Left ventricle myocardium inferior (tissue), 1 donor: Measurements from ENCODE around the gene NELFB. TPM values are rescaled to one million over a fixed set of nuclear protein-coding genes. Genes with fewer than 3 reads are reported as not detected.

Source experiments
- DNase-seq: peaks from one replicate; pipeline ENCODE4 v3.0.0-alpha.2; 2020
- H3K27ac ChIP-seq: fragments of 200-600 bp; replicated peaks from 2 replicates; pipeline ENCODE4 v1.8.0; 2021
- H3K27me3 ChIP-seq: fragments of 200-600 bp; 2 replicates; pipeline ENCODE4 v1.8.0; 2021; ENCODE audit warnings: low read depth
- H3K36me3 ChIP-seq: fragments of 200-600 bp; 2 replicates; pipeline ENCODE4 v1.8.0; 2021
- H3K4me1 ChIP-seq: fragments of 200-600 bp; 2 replicates; pipeline ENCODE4 v1.8.0; 2021
- H3K4me3 ChIP-seq: fragments of 200-600 bp; 2 replicates; pipeline ENCODE4 v1.8.0; 2021; ENCODE audit warnings: mild to moderate bottlenecking, moderate library complexity
- H3K9me3 ChIP-seq: fragments of 200-600 bp; replicated peaks from 2 replicates; pipeline ENCODE4 v1.8.0; 2021
- intact Hi-C: fragments of 100-400 bp; cut with micrococcal nuclease; formaldehyde crosslinking; loops from one replicate; pipeline ENCODE4 v1.11.0; 2022
- total RNA-seq: library from RNA; stranded (reverse); fragmentation: NEBNext Ultra II Directional; extraction: Animal tissue kit (Norgen Biotek cat#: 25700); gene quantifications from one replicate; pipeline ENCODE4 v1.2.1, GENCODE V29; 2021
- TF ChIP-seq, protein P1 (sequence below): fragments of 200-600 bp; IDR thresholded peaks from 2 replicates; pipeline ENCODE4 v1.8.0; 2021; ENCODE audit warnings: antibody characterized with exemption, mild to moderate bottlenecking, borderline replicate concordance
- donor health status: DM: no; HTN: yes; CAD: no; lungs with severe emphysema.

NELFB gene
- total RNA-seq, 1 donor from 2014 or later: 35.2 TPM

DNA sequence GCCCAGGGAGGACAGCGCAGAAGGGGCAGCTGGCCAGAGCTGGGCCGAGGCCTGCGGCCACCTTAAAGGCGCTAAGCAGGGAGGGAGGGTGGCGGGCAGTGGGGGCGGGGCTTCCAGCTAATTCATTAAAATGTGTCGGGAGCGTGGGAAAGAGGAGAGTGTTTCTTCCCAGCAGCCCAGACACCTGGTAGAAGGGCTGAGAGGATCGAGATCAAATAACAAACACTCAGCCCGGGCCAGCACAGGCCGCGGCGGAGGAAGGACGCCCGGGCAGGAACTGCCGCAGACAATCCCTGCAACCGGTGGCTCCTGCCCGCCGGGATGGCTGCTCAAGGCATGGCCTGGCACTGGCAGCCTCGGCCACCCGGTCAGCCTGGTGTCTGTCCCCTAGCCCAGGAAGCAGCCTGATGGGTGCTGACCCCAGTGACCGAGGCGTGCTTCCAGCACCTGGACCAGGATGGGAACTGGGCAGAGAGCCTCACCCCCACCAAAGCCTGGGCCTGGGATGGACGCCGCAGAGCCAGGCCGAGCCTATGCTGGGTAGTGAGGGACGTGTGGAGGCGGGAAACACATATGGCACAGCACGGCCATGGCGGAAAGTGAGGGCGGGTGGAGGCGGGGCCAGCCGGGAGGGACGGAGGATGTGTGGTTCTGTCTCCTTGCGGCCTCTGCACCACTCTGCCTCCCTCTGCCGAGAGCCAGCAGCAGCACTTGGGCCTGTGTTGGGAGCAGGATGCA, 50.1 kb downstream of the NELFB start:
- Histone ChIP-seq H3K27me3 (peaks cover 40% of the 10 kb centered on the region), H3K27ac (peak overlapping the region; percentile 91), H3K9me3 (no peaks in the 10 kb centered on the region), H3K4me3 (peak overlapping the region; percentile 55), H3K4me1 (peaks cover 66% of the 10 kb centered on the region), H3K36me3 (no peaks in the 10 kb centered on the region)
- TF ChIP-seq, protein P1, sequence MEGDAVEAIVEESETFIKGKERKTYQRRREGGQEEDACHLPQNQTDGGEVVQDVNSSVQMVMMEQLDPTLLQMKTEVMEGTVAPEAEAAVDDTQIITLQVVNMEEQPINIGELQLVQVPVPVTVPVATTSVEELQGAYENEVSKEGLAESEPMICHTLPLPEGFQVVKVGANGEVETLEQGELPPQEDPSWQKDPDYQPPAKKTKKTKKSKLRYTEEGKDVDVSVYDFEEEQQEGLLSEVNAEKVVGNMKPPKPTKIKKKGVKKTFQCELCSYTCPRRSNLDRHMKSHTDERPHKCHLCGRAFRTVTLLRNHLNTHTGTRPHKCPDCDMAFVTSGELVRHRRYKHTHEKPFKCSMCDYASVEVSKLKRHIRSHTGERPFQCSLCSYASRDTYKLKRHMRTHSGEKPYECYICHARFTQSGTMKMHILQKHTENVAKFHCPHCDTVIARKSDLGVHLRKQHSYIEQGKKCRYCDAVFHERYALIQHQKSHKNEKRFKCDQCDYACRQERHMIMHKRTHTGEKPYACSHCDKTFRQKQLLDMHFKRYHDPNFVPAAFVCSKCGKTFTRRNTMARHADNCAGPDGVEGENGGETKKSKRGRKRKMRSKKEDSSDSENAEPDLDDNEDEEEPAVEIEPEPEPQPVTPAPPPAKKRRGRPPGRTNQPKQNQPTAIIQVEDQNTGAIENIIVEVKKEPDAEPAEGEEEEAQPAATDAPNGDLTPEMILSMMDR: peak; percentile 28
- peak; percentile 68 for DNase-seq
- intact Hi-C loops: no loop called here

DNA sequence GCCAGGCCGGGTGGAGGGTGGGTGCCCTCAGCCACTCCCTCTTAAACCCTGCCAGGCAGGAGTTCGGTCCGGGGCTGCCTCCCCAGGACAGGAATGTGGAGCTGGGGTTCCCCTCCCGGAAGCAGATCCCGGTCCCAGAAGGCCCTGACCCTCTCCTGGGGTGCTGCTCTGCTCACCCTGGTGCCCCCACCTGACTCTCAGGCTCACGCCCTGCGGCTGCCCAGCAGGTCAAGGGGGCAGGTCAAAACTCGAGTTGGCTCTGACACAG, 50.6 kb downstream of the NELFB start:
- Histone ChIP-seq H3K27me3 (peaks cover 37% of the 10 kb centered on the region), H3K36me3 (no peaks in the 10 kb centered on the region), H3K27ac (peak overlapping the region; percentile 91), H3K4me3 (peak overlapping the region; percentile 55), H3K4me1 (peaks cover 61% of the 10 kb centered on the region), H3K9me3 (no peaks in the 10 kb centered on the region)
- DNase-seq: no peak
- intact Hi-C loops: no loop called here
- TF ChIP-seq, protein P1: no peak

DNA sequence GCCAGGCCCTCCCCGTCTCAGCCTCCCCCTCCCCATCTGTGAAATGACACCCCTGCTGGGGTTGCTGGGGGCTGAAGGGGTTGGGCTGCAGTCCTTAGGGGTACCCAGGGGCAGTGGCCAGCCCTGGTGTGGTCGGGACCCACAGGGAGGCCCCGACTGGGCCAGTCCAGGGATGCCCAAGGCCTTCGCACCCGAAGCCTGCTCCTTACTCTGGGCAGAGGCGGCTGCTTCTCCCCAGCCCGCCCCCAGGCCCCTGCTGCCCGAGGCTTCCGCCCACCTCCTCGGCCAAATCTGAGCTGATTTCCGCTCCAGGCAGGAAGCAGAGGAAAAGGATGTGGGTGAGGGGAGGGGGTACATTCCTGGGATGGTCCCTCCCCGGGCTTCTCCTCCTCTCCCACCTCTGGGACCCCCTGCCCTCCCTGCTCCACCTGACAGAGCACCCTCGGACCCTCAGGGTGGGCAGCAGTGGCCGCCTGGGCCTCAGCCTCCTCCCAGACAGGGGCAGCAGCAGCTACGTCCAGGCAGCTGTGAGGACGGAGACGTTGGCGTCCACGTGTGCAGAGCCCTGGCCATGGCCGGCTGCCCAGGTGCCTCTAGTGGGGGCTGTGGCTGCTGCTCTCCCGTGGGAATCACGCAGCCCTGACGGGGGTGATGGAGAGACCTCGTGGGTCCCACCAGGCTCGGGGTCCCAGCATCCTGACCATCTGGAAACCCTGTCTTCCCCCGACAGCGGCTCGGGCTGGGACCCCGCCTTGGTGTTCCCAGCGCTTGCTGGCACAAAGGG, 51.1 kb downstream of the NELFB start:
- H3K4me1 ChIP-seq: peaks cover 57% of the 10 kb centered on the region
- peak overlapping the region; percentile 55 for H3K4me3 ChIP-seq
- TF ChIP-seq, protein P1: no peak
- no peaks in the 10 kb centered on the region for H3K36me3 ChIP-seq
- no peaks in the 10 kb centered on the region for H3K9me3 ChIP-seq
- intact Hi-C loops: no loop called here
- H3K27me3 ChIP-seq: peaks cover 37% of the 10 kb centered on the region
- peak; percentile 20 for DNase-seq
- peak overlapping the region; percentile 91 for H3K27ac ChIP-seq

DNA sequence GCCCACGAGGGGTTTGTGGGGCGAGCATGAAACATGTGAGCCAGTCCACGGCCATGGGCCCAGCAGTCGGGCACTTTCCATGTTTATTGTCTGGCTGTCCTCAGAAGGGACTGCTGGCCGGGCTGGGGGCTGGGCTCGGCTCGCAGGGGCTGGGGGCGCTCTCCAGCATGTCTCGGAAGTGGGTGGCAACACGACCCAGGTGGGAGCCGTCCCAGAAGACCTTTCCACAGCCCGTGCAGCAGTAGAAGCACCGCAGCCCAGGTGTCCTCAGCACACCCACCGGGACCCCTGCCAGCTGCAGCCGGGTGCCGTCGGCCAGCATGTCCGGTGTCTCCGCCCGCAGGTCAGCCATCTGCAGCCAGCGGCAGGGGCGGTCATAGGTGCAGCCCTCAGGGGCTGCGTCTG, 51.7 kb downstream of the NELFB start:
- no peaks in the 10 kb centered on the region for H3K36me3 ChIP-seq
- intact Hi-C loops: no loop called here
- peaks cover 37% of the 10 kb centered on the region for H3K27me3 ChIP-seq
- H3K27ac ChIP-seq: peak overlapping the region; percentile 91
- H3K4me3 ChIP-seq: peak overlapping the region; percentile 55
- TF ChIP-seq, protein P1: no peak
- DNase-seq: peak; percentile 21
- H3K4me1 ChIP-seq: peaks cover 53% of the 10 kb centered on the region
- no peaks in the 10 kb centered on the region for H3K9me3 ChIP-seq

DNA sequence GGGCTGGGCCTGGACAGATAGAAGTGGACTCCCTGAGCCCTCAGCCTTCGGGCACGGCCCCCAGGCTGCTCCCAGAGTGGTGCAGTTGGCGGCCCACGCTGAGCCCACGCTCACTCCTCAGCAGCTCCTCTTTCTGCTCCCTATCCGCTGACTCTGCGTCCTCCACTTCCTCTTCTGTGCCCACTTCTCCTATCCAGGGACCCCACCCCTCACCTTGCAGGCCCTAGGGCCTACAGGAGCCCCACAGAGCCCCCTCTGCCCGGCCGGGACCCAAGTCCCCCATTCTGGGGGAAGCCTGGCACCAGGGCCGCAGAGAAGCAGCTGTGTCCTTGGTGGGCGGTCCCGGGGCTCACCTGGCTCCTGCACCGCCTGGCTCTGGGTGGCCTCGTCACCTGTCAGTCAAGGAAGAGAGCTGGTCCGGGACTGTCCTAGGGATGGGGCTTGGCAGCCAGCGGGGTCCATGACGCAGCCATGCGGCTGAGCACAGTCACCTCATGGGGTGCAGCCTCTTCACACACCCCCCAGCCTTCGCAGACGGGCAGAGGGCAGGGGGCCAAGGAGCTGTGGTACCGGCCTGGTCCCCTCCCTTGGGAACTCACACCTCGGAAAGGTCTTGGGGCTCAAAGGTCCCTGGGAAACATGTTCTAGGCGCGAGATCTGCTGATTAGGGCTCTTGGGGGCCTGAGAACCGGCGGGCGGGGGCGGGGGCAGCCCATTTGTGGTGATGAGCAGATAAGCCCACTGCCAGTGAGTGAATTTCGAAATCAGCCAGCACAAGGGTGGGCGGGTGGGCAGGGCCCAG, 52.3 kb downstream of the NELFB start:
- DNase-seq: peak; percentile 15
- Histone ChIP-seq H3K27ac (peak overlapping the region; percentile 91), H3K36me3 (no peaks in the 10 kb centered on the region), H3K4me1 (peaks cover 52% of the 10 kb centered on the region), H3K27me3 (peaks cover 37% of the 10 kb centered on the region), H3K9me3 (no peaks in the 10 kb centered on the region), H3K4me3 (peak overlapping the region; percentile 55)
- TF ChIP-seq, protein P1: no peak
- intact Hi-C loops: no loop called here
